ENCODE results near the gene RBM10. TPM values are rescaled to one million over a fixed set of nuclear protein-coding genes. Genes with fewer than 3 reads are reported as not detected.

RBM10 gene
- total and polyA plus RNA-seq, 9 of the 15 experiments (the other 6 are each of a cell fraction or from before 2014, with no cell fraction given), result 1.1 to 61.7 (median 31.5) TPM

DNA sequence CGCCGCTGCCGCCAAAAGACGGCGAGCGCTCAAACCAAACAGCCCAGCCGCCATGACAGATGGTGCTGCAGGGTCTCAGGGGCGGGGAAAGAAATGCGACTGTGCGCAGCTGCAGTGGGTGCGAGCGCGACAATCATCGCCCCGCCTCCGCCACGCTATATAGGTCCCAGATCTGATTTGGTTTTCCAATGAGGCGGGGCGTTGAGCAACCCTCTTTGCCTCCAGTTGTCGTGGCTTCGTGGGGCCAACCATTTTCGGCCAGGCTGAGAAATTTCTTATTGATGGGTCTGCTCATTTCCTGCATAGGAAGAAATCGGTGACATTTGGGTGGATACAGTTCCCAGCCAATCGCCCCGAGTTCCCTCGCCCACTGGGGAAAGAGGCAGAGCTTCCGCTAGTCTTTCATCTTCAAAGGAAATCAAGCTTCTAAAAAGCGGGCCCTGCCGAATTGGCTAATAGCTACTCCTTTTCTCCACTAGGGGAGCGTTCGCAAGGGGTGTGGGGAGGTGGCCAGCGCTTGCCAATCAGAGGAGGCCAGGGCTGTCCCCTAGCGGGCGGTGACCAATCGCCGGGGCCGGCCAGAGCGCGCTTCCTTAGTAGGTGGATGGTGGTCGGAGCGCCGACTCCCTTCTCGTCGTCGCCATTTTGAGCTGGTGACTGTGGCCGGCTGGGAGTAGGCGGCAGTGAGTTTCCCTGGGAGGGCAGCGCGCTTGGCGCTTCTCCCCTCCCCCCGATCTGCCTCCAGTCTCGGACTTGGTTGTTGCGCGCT, at the start of gene RBM10, which contains the start of gene NDUFB11 (continued):
- TF ChIP-seq, protein P1, sequence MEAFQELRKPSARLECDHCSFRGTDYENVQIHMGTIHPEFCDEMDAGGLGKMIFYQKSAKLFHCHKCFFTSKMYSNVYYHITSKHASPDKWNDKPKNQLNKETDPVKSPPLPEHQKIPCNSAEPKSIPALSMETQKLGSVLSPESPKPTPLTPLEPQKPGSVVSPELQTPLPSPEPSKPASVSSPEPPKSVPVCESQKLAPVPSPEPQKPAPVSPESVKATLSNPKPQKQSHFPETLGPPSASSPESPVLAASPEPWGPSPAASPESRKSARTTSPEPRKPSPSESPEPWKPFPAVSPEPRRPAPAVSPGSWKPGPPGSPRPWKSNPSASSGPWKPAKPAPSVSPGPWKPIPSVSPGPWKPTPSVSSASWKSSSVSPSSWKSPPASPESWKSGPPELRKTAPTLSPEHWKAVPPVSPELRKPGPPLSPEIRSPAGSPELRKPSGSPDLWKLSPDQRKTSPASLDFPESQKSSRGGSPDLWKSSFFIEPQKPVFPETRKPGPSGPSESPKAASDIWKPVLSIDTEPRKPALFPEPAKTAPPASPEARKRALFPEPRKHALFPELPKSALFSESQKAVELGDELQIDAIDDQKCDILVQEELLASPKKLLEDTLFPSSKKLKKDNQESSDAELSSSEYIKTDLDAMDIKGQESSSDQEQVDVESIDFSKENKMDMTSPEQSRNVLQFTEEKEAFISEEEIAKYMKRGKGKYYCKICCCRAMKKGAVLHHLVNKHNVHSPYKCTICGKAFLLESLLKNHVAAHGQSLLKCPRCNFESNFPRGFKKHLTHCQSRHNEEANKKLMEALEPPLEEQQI (IDR thresholded peaks at IDR 0.05), result no peak
- TF ChIP-seq, protein P2, sequence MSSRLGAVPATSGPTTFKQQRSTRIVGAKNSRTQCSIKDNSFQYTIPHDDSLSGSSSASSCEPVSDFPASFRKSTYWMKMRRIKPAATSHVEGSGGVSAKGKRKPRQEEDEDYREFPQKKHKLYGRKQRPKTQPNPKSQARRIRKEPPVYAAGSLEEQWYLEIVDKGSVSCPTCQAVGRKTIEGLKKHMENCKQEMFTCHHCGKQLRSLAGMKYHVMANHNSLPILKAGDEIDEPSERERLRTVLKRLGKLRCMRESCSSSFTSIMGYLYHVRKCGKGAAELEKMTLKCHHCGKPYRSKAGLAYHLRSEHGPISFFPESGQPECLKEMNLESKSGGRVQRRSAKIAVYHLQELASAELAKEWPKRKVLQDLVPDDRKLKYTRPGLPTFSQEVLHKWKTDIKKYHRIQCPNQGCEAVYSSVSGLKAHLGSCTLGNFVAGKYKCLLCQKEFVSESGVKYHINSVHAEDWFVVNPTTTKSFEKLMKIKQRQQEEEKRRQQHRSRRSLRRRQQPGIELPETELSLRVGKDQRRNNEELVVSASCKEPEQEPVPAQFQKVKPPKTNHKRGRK (tag; IDR thresholded peaks at IDR 0.05), result no peak
- TF ChIP-seq, protein P3, sequence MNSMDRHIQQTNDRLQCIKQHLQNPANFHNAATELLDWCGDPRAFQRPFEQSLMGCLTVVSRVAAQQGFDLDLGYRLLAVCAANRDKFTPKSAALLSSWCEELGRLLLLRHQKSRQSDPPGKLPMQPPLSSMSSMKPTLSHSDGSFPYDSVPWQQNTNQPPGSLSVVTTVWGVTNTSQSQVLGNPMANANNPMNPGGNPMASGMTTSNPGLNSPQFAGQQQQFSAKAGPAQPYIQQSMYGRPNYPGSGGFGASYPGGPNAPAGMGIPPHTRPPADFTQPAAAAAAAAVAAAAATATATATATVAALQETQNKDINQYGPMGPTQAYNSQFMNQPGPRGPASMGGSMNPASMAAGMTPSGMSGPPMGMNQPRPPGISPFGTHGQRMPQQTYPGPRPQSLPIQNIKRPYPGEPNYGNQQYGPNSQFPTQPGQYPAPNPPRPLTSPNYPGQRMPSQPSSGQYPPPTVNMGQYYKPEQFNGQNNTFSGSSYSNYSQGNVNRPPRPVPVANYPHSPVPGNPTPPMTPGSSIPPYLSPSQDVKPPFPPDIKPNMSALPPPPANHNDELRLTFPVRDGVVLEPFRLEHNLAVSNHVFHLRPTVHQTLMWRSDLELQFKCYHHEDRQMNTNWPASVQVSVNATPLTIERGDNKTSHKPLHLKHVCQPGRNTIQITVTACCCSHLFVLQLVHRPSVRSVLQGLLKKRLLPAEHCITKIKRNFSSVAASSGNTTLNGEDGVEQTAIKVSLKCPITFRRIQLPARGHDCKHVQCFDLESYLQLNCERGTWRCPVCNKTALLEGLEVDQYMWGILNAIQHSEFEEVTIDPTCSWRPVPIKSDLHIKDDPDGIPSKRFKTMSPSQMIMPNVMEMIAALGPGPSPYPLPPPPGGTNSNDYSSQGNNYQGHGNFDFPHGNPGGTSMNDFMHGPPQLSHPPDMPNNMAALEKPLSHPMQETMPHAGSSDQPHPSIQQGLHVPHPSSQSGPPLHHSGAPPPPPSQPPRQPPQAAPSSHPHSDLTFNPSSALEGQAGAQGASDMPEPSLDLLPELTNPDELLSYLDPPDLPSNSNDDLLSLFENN (IDR thresholded peaks at IDR 0.05; ENCODE audit: low read depth in 2 of 2, low read length in 2 of 2), result 0 out of 4 replicates have a peak, but pooled peaks of 1 of the 2 experiments have one; percentile 36
- TF ChIP-seq HDAC6 (IDR thresholded peaks at IDR 0.05; ENCODE audit: low read depth, low read length) (no peak), E2F5 (CRISPR knock-in tag; IDR thresholded peaks at IDR 0.05) (no peak), ZFPM2 (CRISPR knock-in tag; IDR thresholded peaks at IDR 0.05) (no peak), SIN3B (IDR thresholded peaks at IDR 0.05; ENCODE audit: low read depth) (0 out of 2 replicates have a peak, but pooled peaks have one; percentile 37), HOMEZ (CRISPR knock-in tag; IDR thresholded peaks at IDR 0.05) (no peak), CHD4 (IDR thresholded peaks at IDR 0.05; ENCODE audit: insufficient read depth, insufficient replicate concordance, low read depth, low read length, poor library complexity, severe bottlenecking) (no peak), YY1 (IDR thresholded peaks at IDR 0.05; ENCODE audit: borderline replicate concordance in 1 of 3, control insufficient read depth in 1 of 3, extremely low read depth in 1 of 3, insufficient read depth in 3 of 3, insufficient read length in 1 of 3, insufficient replicate concordance in 2 of 3, low read depth in 1 of 3, low read length in 2 of 3) (peak; percentile 74 to 95 (median 90)), TRIM28 (IDR thresholded peaks at IDR 0.05) (0 out of 2 replicates have a peak, but pooled peaks have one; percentile 10), NEUROD1 (IDR thresholded peaks at IDR 0.05; ENCODE audit: borderline replicate concordance, low read depth, low read length, partially characterized antibody) (peak; percentile 6), ZNF175 (CRISPR knock-in tag; IDR thresholded peaks at IDR 0.05; ENCODE audit: low read depth) (peak; percentile 47; the same call in 1 of the 2 replicates), ARHGAP35 (IDR thresholded peaks at IDR 0.05; ENCODE audit: partially characterized antibody) (no peak), MEIS2 (IDR thresholded peaks at IDR 0.05; ENCODE audit: partially characterized antibody) (peak; percentile 62)
